ENCODE data around the gene SMAD9.

Gene SMAD9

DNA sequence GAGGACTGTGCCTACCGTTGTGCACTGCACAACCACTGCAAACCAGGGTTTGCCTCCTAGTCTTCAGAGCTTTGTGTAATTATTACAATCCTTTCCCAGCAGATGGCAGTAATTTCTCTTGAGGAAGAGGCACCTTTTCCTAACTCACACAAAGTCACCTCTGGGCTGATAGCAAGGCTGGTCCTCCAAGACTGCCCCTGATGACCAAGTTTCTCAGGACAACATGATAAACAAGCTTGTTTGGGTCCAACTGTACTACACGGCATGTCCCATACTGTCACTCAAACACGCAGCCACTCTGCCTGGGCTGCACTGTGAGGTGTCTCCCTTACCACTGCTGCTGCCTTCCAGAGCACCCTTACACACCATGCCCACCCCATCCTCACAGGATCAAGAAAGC lies 61.7 kb downstream of the SMAD9 start:
- Mint-ChIP-seq H3K27me3 (ENCODE audit: low read depth, poor library complexity) (peaks cover 4% of the 10 kb centered on the region), H3K9me3 (no peaks in the 10 kb centered on the region), H3K27ac (no peak overlapping the region), H3K4me1 (no peaks in the 10 kb centered on the region), H3K36me3 (ENCODE audit: low read depth) (peaks cover 10% of the 10 kb centered on the region), H3K4me3 (no peak overlapping the region)
- peak; percentile 8 for DNase-seq
- TF ChIP-seq, protein P1, sequence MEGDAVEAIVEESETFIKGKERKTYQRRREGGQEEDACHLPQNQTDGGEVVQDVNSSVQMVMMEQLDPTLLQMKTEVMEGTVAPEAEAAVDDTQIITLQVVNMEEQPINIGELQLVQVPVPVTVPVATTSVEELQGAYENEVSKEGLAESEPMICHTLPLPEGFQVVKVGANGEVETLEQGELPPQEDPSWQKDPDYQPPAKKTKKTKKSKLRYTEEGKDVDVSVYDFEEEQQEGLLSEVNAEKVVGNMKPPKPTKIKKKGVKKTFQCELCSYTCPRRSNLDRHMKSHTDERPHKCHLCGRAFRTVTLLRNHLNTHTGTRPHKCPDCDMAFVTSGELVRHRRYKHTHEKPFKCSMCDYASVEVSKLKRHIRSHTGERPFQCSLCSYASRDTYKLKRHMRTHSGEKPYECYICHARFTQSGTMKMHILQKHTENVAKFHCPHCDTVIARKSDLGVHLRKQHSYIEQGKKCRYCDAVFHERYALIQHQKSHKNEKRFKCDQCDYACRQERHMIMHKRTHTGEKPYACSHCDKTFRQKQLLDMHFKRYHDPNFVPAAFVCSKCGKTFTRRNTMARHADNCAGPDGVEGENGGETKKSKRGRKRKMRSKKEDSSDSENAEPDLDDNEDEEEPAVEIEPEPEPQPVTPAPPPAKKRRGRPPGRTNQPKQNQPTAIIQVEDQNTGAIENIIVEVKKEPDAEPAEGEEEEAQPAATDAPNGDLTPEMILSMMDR (IDR thresholded peaks at IDR 0.05), result peak; percentile 50

DNA sequence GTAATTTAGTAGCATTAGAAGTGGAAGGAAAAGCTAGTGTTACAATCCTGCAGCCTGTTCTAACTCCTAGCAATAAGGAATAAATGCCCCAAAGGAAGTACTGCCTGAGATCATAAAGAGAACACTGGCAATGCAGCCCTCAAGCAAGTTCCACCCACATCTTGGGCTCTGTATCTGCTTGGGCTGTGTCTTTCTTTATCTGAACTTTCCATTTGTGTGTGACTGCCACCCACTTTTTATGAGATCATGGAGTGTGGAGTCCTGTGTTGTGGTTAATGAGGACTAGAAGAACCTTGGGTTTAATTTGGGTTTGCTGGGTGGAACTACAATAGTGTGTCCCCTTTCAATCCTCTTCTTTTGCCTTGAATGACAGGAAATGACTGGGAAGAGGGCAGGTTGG lies 62.8 kb downstream of the SMAD9 start:
- H3K36me3 Mint-ChIP-seq (ENCODE audit: low read depth), result peaks cover 14% of the 10 kb centered on the region
- no peak overlapping the region for H3K4me3 Mint-ChIP-seq
- no peaks in the 10 kb centered on the region for H3K9me3 Mint-ChIP-seq
- TF ChIP-seq, protein P1 (IDR thresholded peaks at IDR 0.05), result no peak
- H3K27me3 Mint-ChIP-seq (ENCODE audit: low read depth, poor library complexity), result peaks cover 4% of the 10 kb centered on the region
- no peak for DNase-seq
- H3K27ac Mint-ChIP-seq, result no peak overlapping the region
- H3K4me1 Mint-ChIP-seq, result no peaks in the 10 kb centered on the region

DNA sequence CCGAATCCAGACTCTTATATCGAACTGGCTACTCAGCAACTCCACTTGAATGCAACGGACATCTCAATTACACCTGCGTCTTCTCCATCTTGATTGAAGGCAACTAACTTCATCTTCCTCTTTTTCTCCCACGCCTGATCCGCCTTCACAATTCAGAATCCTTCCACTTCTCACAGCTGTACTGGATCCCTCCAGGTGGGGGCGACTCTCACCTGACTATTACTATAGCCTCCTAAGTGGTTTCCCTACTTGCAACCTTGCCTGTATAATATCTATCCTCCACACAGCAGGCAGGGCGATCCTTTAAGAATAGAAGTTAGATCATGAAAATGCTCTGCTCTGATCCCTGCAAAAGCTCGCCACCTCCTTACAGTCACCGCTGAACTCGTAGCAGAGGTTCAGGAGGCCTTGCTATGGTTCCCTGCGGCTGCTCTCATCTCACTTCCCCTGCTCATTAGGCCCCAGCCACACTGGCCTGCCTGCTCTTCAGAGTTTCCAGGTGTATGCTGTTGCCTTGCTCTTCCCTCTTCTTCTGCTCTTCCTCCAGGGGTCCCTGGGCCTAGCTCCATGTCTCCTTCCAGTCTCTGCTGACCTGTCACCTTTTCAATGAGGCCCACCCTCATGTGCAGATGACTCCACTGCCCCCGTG lies 69.1 kb downstream of the SMAD9 start:
- Mint-ChIP-seq H3K27me3 (ENCODE audit: low read depth, poor library complexity) (no peaks in the 10 kb centered on the region), H3K4me3 (no peak overlapping the region), H3K27ac (peak overlapping the region; percentile 28), H3K9me3 (no peaks in the 10 kb centered on the region), H3K4me1 (no peaks in the 10 kb centered on the region), H3K36me3 (ENCODE audit: low read depth) (peaks cover 37% of the 10 kb centered on the region)
- TF ChIP-seq, protein P1 (IDR thresholded peaks at IDR 0.05), result peak; percentile 17
- DNase-seq, result peak; percentile 14

DNA sequence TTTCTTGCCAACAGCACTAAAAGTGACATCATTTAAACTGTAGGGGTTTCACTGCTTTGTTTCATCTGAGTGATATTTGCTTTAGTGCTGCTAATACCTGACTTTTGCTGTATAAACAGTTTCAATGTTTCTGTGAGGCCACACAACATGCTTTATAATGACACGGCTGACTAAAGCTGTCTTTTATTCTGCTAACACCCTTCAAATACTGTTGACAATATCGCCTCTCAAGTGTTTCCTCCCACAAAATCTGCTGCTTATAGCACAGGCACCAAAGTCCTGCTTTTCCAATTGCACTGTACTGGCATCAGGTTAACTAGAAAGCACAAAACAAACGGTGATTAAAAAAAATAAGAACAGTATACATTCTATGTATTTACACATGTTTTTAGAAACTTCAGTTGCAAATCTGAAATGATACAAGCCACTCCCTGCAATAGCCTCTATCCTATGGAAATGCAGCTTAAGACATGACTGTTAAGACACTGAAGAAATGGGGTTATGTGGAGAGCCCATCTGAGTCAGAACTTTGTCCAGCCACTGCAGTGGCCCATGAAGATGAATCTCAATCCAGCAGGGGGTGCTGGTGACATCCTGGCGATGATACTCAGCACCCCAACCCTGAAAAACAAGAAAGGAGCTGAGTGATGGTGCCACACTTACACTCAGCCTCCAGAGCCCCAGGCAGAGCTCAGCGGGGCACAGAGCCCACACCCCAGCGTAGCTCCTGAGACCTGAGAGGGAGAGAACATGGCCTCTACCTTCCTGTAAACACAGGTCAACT lies 71.6 kb downstream of the SMAD9 start:
- Mint-ChIP-seq H3K27ac (no peak overlapping the region), H3K4me3 (no peak overlapping the region), H3K36me3 (ENCODE audit: low read depth) (peaks cover 39% of the 10 kb centered on the region), H3K4me1 (no peaks in the 10 kb centered on the region), H3K27me3 (ENCODE audit: low read depth, poor library complexity) (no peaks in the 10 kb centered on the region), H3K9me3 (no peaks in the 10 kb centered on the region)
- TF ChIP-seq, protein P1 (IDR thresholded peaks at IDR 0.05), result no peak
- DNase-seq, result no peak

DNA sequence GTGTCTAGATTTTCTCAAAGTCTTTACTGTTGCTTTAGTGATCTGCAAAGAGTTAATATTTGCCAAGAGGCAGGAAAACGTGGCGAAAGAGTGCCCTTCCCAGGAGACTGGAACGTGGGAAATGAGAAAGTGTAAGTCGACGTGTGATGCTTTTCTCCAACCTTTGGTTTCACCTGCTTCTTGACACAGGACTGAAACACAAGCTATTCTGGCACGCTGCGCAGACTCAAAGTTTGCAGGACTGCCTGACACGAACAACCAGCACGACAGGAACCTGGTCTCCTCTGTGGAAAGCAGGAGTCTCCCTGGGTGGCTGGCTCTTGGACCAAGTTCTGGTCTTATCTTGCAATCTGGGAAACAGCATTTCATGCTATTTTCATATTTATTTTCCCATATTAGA lies 72.4 kb downstream of the SMAD9 start:
- Mint-ChIP-seq H3K27me3 (ENCODE audit: low read depth, poor library complexity) (no peaks in the 10 kb centered on the region), H3K9me3 (no peaks in the 10 kb centered on the region), H3K4me1 (no peaks in the 10 kb centered on the region), H3K4me3 (no peak overlapping the region), H3K36me3 (ENCODE audit: low read depth) (peaks cover 32% of the 10 kb centered on the region), H3K27ac (peak overlapping the region; percentile 58)
- TF ChIP-seq, protein P1 (IDR thresholded peaks at IDR 0.05), result no peak
- no peak for DNase-seq

Measured in nephron progenitor cell (in vitro differentiated cells).